ENCODE results near the gene HECTD1.

The HECTD1 gene

GRCh38 chr14:31230573-31230958, 23.0 kb upstream of the HECTD1 start:
- DNase-seq (ENCODE audit: low read depth in 1 of 2, low spot score in 1 of 2) = no peak
- no peak overlapping the region for H3K4me3 ChIP-seq (replicated peaks; ENCODE audit: insufficient read depth, low read length)
- TF ChIP-seq REST (IDR thresholded peaks at IDR 0.05; ENCODE audit: insufficient replicate concordance, low read depth) (no peak), POLR2AphosphoS5 (IDR thresholded peaks at IDR 0.05; ENCODE audit: low read depth) (no peak), CTCF (IDR thresholded peaks at IDR 0.05; ENCODE audit: insufficient read depth, low read length) (no peak), GABPA (IDR thresholded peaks at IDR 0.05; ENCODE audit: low read depth) (no peak), SPI1 (IDR thresholded peaks at IDR 0.05; ENCODE audit: borderline replicate concordance, low read depth) (no peak)
- no peaks in the 10 kb centered on the region for H3K27me3 ChIP-seq (ENCODE audit: insufficient read depth, poor library complexity, severe bottlenecking)
- H3K27ac ChIP-seq (replicated peaks) = peak overlapping the region; percentile 75

- peak overlapping the region; percentile 75 for H3K27ac ChIP-seq (replicated peaks)
- no peaks in the 10 kb centered on the region for H3K27me3 ChIP-seq (ENCODE audit: insufficient read depth, poor library complexity, severe bottlenecking)
- DNase-seq (ENCODE audit: low read depth in 1 of 2, low spot score in 1 of 2) = peak; percentile 97 to 100
- peak; percentile 86 for TF ChIP-seq POLR2AphosphoS5 (IDR thresholded peaks at IDR 0.05; ENCODE audit: low read depth)
- TF ChIP-seq CTCF (IDR thresholded peaks at IDR 0.05; ENCODE audit: insufficient read depth, low read length) = no peak
- peak; percentile 60 for TF ChIP-seq REST (IDR thresholded peaks at IDR 0.05; ENCODE audit: insufficient replicate concordance, low read depth)
- peak; percentile 24; the same call in 1 of the 2 replicates for TF ChIP-seq GABPA (IDR thresholded peaks at IDR 0.05; ENCODE audit: low read depth)
- H3K4me3 ChIP-seq (replicated peaks; ENCODE audit: insufficient read depth, low read length) = no peak overlapping the region; the same call in 1 of the 2 replicates
Observed at GRCh38 chr14:31229638-31230572, 22.3 kb upstream of the HECTD1 start.

GRCh38 chr14:31229009-31229408, 21.4 kb upstream of the HECTD1 start:
- no peak overlapping the region for H3K4me3 ChIP-seq (replicated peaks; ENCODE audit: insufficient read depth, low read length)
- H3K27me3 ChIP-seq (ENCODE audit: insufficient read depth, poor library complexity, severe bottlenecking) = no peaks in the 10 kb centered on the region
- TF ChIP-seq SPI1 (IDR thresholded peaks at IDR 0.05; ENCODE audit: borderline replicate concordance, low read depth) (peak; percentile 92), REST (IDR thresholded peaks at IDR 0.05; ENCODE audit: insufficient replicate concordance, low read depth) (no peak), POLR2AphosphoS5 (IDR thresholded peaks at IDR 0.05; ENCODE audit: low read depth) (no peak), CTCF (IDR thresholded peaks at IDR 0.05; ENCODE audit: insufficient read depth, low read length) (no peak), GABPA (IDR thresholded peaks at IDR 0.05; ENCODE audit: low read depth) (no peak)
- H3K27ac ChIP-seq (replicated peaks) = peak overlapping the region; percentile 75
- DNase-seq (ENCODE audit: low read depth in 1 of 2, low spot score in 1 of 2) = peak in 1 of 2 experiments; percentile 17

All from HL-60 (cell line).